ENCODE data around the gene CRHR2. TPM values are rescaled to one million over a fixed set of nuclear protein-coding genes. Genes with fewer than 3 reads are reported as not detected.

CRHR2 gene
- total and polyA plus RNA-seq, 2 of the 4 experiments (the other 2 are of a cell fraction) = not detected

- Histone ChIP-seq H3K27ac (ENCODE audit: insufficient read depth, low read length) (no peak overlapping the region), H3K18ac (ENCODE audit: low read depth, low read length) (no peak overlapping the region), H4K8ac (ENCODE audit: low read depth in 2 of 2, low read length in 2 of 2) (no peak overlapping the region), H3K36me3 (ENCODE audit: control insufficient read depth, insufficient read depth, low read length) (no peaks in the 10 kb centered on the region), H3K4ac (ENCODE audit: low read depth, low read length) (no peak overlapping the region), H3K4me3 (ENCODE audit: insufficient read depth, low read depth, low read length) (no peak overlapping the region), H2BK15ac (ENCODE audit: low read depth, low read length) (no peak overlapping the region), H2BK20ac (ENCODE audit: low read depth, low read length) (no peak overlapping the region), H3K14ac (replicated peaks; ENCODE audit: low read depth, low read length) (no peak overlapping the region), H3K23ac (ENCODE audit: low read depth, low read length) (no peak overlapping the region), H2AK5ac (ENCODE audit: low read depth, low read length) (no peak overlapping the region), H2AFZ (replicated peaks; ENCODE audit: low read length, poor library complexity) (peak overlapping the region; percentile 32), H4K20me1 (ENCODE audit: insufficient read depth, low read length) (no peaks in the 10 kb centered on the region), H3K9ac (ENCODE audit: low read depth, low read length) (no peak overlapping the region), H3K56ac (ENCODE audit: extremely low read depth, insufficient read depth, low read length) (no peak overlapping the region), H3K9me1 (ENCODE audit: insufficient read depth, low read length) (no peaks in the 10 kb centered on the region), H2BK5ac (ENCODE audit: low read depth, low read length, poor library complexity, severe bottlenecking) (no peak overlapping the region), H4K5ac (ENCODE audit: low read depth, low read length) (no peak overlapping the region), H3K27me3 (ENCODE audit: control insufficient read depth, insufficient read depth, low read length) (peaks cover 56% of the 10 kb centered on the region), H3K79me1 (ENCODE audit: low read depth in 1 of 2, low read length in 2 of 2) (no peaks in the 10 kb centered on the region), H2BK120ac (ENCODE audit: low read depth, low read length) (no peak overlapping the region), H2AK9ac (replicated peaks; ENCODE audit: low read depth, low read length, poor library complexity) (no peak overlapping the region), H3K9me3 (ENCODE audit: control insufficient read depth, insufficient read depth, low read length) (no peaks in the 10 kb centered on the region; the same call in 1 of the 2 replicates), H3K4me1 (ENCODE audit: control insufficient read depth, insufficient read depth, low read length) (no peaks in the 10 kb centered on the region), H3K4me2 (ENCODE audit: low read depth, low read length) (no peak overlapping the region), H4K91ac (ENCODE audit: insufficient read depth, low read depth, low read length) (no peak overlapping the region)
- ChIA-PET POLR2A (ENCODE audit: unreplicated experiment) (no interaction called here), CTCF (interaction anchor here (1.0 to 1.7 kb wide), 2 partner anchors 9 to 182 kb away, joined by 3 to 6 read pairs; no protein-coding TSS in a partner anchor)
- in situ Hi-C loops (cut with MboI; ENCODE audit: low sequenced_read_pairs) (no loop called here), dilution Hi-C loops (cut with HindIII; ENCODE audit: low sequenced_read_pairs, unreplicated experiment) (no loop called here), intact Hi-C loops (cut with micrococcal nuclease) (no loop called here)
- no peak for DNase-seq
- TF ChIP-seq MAZ (IDR thresholded peaks at IDR 0.05; ENCODE audit: borderline replicate concordance, low read depth, low read length) = no peak
- no peak for TF ChIP-seq USF2 (IDR thresholded peaks at IDR 0.05; ENCODE audit: low read depth, low read length)
- TF ChIP-seq RFX5 (IDR thresholded peaks at IDR 0.05; ENCODE audit: low read depth, low read length) = no peak
- no peak for TF ChIP-seq SMC3 (IDR thresholded peaks at IDR 0.05; ENCODE audit: low read depth, low read length)
- BruUV-seq (replicated peaks) = no TSS peak
- no peak for ATAC-seq (ENCODE audit: low read depth)
- no CpG with 5 or more reads among the region's 4 CpGs for WGBS, 2 experiments (ENCODE audit: extremely low coverage in 2 of 2, insufficient read length in 1 of 2)
These were observed 48.7 kb upstream of the CRHR2 start for GRCh38 chr7:30730996-30731395.
